ELF-1 (cell line): Measurements from ENCODE around the gene HSPB6.

Experiments used
- DNase-seq: peaks from one replicate; pipeline ENCODE4 v3.0.0-alpha.2; 2016; ENCODE audit warnings: low read depth, low spot score

Gene HSPB6

DNA sequence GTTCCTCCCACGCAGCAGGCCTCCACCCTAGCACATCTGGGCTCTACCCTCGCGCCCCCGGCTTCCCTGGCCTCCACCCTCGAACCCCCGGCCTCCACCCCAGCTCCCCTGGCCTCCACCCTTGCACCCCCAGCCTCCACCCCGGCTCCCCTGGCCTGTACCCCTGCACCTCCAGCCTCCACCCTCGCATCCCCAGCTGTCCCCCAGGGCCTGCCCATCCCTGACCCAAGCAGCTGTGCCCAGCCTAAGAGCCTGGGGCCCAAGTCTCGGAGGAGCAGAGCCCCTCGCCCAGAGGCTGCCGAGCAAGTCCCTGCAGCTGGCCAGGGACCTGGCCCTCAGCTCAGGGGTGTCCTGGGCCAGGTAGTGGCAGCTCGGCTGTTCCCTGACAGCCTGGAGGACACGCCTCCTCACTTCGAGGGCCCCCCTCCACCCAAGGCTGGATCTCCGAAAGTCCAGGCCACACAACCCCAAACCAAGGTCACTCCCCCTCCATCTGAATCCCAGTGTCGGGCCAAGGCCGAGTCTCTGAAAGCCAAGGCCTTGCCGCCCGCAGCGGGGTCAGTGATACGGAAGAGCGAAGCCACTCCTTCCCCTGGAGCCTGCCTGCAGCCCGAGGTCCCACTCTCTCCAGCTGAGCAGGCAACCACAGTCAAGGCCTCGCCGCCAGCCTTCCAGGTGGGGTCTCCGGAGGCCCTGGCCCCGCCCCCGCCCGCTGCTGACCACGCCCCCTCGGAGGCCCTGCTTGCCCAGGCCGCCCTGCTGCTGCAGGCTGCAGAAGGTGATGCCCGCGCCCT, 10.7 kb upstream of the HSPB6 start:
- DNase-seq = peak; percentile 70

DNA sequence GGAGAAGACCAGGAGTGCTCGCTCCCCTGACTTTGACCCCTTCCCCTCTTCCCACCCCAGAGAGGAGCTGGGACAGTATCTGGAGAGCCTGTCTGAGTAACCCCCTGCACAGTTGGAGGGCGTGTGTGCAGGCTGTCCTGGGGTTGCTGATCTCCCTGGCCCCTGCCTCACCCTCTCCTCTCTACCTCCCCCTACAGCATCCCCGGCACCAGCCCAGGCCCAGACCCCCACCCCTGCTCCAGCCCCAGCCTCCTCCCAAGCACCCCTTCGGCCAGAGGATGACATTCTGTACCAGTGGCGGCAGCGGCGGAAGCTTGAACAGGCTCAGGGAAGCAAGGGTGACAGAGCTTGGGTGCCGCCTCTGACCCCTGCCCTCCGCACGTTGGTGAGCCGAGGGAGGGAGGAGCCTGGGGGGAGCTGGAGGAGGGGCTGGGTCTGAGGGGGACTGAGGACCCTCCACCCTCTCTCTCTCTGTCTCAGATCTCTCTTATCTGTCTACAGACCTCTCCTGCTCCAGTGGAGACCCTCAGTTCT, 9.8 kb upstream of the HSPB6 start:
- no peak for DNase-seq

DNA sequence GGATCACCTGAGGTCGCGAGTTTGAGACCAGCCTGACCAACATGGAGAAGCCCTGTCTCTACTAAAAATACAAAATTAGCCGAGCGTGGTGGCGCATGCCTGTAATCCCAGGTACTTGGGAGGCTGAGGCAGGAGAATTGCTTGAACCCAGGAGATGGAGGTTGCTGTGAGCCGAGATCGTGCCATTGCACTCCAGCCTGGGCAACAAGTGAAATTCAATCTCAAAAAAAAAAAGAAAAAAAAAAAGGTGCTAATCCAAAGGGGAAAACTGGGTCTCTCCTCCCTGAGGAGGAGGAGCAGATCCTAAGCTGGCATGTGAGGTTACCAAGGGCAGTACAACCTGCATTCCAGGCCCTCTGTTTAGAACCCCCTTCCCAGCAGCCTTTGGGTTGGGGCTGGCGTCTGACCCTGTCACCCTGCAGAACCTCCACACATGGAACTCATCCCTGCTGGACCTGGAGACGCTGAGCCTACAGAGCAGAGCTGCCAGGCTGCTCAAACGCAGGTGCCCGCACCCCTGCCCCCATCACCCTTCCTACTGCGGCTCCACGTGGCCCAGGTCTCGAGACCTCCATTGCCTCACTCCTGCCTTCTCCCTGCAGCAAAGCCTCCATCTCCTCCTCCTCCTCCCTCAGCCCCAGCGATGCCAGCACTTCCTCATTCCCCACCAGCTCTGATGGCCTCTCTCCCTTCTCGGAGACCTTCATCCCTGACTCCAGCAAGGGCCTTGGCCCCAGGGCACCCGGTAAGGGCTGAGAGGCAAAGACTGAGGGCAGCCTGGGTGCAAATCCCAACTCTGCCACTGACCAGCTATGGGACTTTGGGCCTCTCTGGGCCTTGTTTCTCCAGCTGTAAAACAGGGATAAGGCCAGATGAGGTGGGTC, 7.8 kb upstream of the HSPB6 start:
- DNase-seq = no peak

- no peak for DNase-seq
Observed at GRCh38 chr19:35760711-35761349, 4.0 kb upstream of the HSPB6 start.

- no peak for DNase-seq
Observed at GRCh38 chr19:35759697-35760096, 2.9 kb upstream of the HSPB6 start.

DNA sequence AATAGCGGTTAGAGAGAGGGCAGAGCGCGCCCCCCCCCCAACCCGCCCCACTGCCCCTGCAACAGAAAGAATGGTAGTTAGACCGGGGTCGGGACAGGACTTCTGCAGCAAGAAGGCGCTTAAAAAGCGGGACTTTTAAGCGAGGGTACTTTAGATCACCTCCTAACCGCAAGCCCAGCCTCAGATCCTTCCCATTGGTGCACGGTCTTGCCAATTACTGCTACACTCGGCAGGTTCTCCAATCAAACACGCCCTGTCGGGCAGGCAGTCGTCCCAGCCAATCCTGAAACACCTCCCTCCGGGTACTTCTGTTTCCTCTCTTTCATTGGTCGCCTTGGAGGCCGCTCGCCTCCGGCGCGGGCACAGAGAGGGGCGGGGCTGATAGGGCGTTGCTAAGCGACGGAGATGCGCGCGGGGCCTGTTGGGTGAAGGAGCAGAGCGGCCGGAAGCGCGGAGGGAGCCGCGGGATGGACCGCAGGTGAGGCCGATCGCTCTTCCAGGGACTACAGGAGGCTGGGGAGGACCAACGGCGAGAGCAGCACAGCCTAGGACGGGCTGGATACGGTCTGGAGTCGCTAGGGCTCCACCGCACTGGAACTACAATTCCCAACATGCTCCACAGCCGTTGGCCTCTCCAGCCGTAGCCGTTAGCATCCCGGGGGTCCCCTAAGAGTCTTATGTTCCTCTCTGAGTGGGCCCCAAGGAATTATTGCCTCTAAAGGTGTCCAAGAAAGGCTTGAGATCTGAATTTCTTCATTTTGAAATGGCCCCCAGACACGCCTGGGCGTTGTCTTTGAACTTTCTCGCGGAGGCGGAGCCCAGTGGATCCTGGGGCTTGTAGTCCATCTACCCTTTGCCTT, 1.1 kb upstream of the HSPB6 start, which contains the start of gene PROSER3:
Gene PROSER3 (plus strand): TSS at position 428 of the 860 bp plus-strand sequence. CDS start 40 bp downstream, at position 468.
- peak; percentile 100 for DNase-seq

DNA sequence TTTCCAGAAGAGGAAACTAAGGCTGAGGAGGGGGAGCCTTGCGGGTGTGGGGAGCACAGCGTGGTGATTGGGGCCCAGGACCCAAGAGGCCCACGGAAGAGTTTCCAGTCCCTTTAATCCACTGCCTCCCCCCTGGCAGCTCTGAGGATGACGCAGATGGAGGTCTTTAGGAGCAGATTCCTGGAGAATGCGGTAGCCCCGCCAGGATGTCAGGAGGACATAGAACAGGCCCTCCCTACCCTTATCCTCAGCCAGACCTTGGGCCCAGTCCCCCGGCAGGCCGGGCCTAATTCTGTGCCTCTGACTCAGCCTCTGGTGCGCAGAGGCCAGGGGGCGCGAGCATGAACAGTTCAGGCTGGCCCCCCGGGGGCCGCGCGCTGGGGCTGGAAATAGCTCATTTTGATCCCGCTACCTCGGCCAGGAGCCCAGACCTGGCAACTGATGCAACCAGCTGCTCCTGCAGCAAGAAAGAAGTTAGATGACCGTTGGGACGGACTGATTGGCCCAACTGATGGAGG, 461 bp upstream of the HSPB6 start:
- DNase-seq = peak; percentile 93

- peak; percentile 26 for DNase-seq
Observed at GRCh38 chr19:35755550-35756376, 1.1 kb downstream of the HSPB6 start.

- peak; percentile 29 for DNase-seq
Observed at GRCh38 chr19:35755131-35755549, 1.7 kb downstream of the HSPB6 start.

- DNase-seq = no peak
Observed at GRCh38 chr19:35754370-35755130, 2.3 kb downstream of the HSPB6 start.

DNA sequence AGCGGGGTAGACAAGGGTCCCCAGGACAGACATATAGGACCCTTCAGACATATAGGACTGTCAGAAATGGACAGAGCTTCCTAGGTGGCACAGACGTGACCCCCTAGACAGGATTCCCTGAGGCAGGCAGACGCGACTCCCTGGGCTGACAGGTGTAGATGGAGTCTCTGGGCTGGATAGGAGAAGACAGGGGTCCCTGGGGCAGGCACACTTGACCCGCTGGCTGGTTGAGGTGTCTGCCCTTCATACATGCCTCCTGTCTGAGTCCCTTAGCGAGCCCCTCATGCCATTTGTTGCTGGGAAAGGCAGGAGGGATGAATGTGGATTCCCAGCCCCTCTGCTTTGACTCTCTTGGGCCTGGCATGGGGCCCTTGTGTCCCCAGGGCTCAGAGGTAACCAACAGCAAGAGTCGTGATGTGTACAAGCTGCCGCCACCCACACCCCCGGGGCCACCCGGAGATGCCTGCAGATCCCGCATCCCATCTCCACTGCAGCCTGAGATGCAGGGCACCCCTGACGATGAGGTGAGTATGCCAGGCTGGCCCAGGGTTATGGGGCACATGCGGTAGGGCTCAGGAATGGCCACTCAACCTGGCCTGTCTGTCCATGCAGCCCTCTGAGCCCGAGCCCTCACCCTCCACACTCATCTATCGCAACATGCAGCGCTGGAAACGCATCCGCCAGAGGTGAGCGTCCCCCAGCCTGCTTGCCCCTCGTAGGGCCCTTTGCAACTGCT, 3.0 kb downstream of the HSPB6 start:
- DNase-seq = no peak

- DNase-seq = no peak
Observed at GRCh38 chr19:35752746-35753350, 4.0 kb downstream of the HSPB6 start.

- no peak for DNase-seq
Observed at GRCh38 chr19:35751839-35752745, 4.7 kb downstream of the HSPB6 start.

GRCh38 chr19:35750167-35750566, 6.7 kb downstream of the HSPB6 start:
- DNase-seq = peak; percentile 87

DNA sequence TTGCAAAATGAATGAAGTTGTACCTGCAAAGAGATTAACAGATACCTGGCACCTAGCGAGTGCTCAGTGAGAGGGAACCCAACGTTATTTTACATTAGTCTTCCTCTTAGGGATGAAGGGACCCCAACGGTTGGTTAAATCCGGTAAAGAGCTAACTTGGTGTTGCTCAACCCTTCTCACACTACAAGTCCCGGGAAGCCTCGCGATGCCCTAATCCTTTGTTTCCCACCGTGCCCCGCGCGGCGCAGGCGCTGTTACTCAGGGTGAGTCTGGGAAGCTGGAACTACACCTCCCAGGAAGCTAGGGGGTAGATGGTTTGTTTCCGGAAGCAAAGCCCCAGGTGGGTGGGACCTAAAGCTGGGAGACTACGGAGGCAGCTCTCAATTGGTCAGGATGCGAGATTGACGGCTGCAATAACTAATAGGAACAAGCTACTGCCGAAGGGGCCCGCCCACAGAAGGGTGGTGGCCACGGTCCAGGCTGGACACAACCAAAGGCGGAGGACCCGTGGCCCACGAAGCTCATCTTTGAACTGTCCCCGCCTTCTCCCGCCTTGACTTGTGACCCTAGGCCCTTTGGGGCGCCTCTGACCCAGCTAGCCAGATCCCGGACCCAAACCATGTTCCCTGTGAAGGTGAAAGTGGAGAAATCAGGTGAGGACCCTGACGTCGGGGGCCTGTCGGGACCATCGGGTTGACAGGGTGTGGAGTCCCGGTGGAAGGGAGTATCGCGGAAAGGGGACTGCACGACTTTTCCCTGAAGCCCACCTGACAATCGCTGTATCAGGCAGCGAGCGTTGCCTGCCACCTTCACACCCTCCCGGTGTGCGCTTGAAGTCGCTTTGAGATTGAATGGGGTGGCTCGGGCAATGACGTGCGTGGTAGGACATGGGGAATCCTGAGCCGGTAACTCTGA, 8.5 kb downstream of the HSPB6 start, which contains the start of gene LIN37:
Gene LIN37 (plus strand): TSS at position 471 of the 915 bp plus-strand sequence. CDS start 149 bp downstream, at position 620.
- peak; percentile 100 for DNase-seq

- no peak for DNase-seq
Observed at GRCh38 chr19:35746531-35746930, 10.3 kb downstream of the HSPB6 start.
